HUES48 (cell line): Measurements from ENCODE around the gene KRTAP12-3.
A peak's percentile ranks its signal among the peaks of the same experiment; 100 is the strongest.

Experiments
- H3K27ac ChIP-seq: one replicate; pipeline ENCODE4 v1.7.0; 2013; ENCODE audit warnings: low read depth, low read length, inconsistent platforms
- H3K27me3 ChIP-seq: 2 replicates; pipeline ENCODE4 v1.6.1; 2013; ENCODE audit warnings: mild to moderate bottlenecking, low read length; ENCODE audit not compliant: control insufficient read depth, insufficient read depth
- H3K36me3 ChIP-seq: 2 replicates; pipeline ENCODE4 v1.6.1; 2013; ENCODE audit warnings: low read length; ENCODE audit not compliant: control insufficient read depth, insufficient read depth
- H3K4me1 ChIP-seq: 2 replicates; pipeline ENCODE4 v1.6.1; 2013; ENCODE audit warnings: mild to moderate bottlenecking, low read length; ENCODE audit not compliant: control insufficient read depth, insufficient read depth
- H3K4me3 ChIP-seq: 2 replicates; pipeline ENCODE4 v1.5.1; 2013; ENCODE audit warnings: mild to moderate bottlenecking, low read depth, low read length
- H3K9ac ChIP-seq: 2 replicates; pipeline ENCODE4 v1.6.1; 2013; ENCODE audit warnings: mild to moderate bottlenecking, low read depth, low read length, moderate library complexity
- H3K9me3 ChIP-seq: 2 replicates; pipeline ENCODE4 v1.6.1; 2013; ENCODE audit warnings: low read length; ENCODE audit not compliant: control insufficient read depth, insufficient read depth

KRTAP12-3 gene

DNA sequence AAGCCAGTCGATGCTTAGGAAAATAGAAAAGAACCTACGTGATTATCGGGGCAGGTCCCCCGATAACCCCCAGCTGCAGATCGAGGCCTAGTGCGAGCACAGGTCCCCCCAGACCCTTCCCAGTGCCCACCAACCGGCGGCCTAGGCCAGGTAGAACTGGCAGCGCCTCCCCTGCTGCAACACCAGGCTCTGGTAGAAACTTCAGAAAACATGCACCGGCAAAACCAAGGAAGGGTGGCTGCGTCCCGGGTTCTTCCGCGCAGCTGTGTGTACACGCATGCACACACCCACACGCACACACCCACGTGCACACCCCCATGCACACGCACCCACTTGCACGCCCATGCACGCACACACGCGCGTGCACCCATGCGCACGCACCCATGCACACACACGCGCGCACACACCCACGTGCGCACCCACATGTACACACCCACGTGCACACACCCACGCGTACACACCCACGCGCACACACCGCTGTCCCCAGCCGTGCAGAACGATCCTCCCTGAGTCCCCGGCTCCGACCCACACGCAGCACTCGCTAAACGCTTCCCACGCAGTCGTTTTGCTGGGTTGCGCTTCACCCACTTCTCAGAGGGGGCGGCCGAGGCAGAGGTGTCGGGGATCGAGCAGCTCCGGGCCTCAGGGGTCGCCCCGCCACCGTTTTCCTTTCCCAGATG lies 48.4 kb downstream of the KRTAP12-3 start:
- Histone ChIP-seq H3K9ac (peak overlapping the region; percentile 15; the same call in 1 of the 2 replicates), H3K36me3 (no peaks in the 10 kb centered on the region), H3K27me3 (peaks cover 50% of the 10 kb centered on the region), H3K9me3 (no peaks in the 10 kb centered on the region), H3K4me1 (peaks cover 79% of the 10 kb centered on the region), H3K27ac (peak overlapping the region; percentile 63), H3K4me3 (peak overlapping the region; percentile 56)

- Histone ChIP-seq H3K4me1 (peaks cover 77% of the 10 kb centered on the region), H3K4me3 (peak overlapping the region; percentile 56), H3K36me3 (no peaks in the 10 kb centered on the region), H3K9ac (peak overlapping the region; percentile 15; the same call in 1 of the 2 replicates), H3K9me3 (no peaks in the 10 kb centered on the region), H3K27me3 (peaks cover 57% of the 10 kb centered on the region), H3K27ac (peak overlapping the region; percentile 14)
Observed at GRCh38 chr21:44706706-44707581, 49.2 kb downstream of the KRTAP12-3 start.
